ENCODE measurements around the gene MSRB3. TPM values are rescaled to one million over a fixed set of nuclear protein-coding genes. Genes with fewer than 3 reads are reported as not detected.

Gene MSRB3
- total and polyA plus RNA-seq, 2 experiments from 2014 or later = 16.9 to 19.2 TPM

DNA sequence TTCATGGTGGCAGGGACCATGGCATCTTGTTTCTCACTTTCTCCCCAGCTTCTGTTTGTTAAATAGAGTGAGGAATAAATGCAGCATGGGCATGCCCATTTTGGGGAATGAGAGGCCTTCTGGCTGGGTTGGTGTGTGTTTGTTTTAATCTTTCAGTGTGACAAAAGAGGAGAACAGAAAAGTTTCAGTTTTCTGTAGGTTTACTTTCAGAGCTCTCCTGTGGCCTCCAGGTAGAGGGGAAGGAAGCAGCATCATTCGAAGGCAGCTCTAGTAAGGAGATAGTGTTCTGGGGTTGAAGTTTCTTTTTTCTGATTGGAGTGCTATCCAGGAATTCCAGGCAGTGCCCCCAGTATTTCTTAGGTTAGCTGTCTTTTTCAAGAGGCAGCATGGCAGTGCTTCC is 15.3 kb downstream of the MSRB3 start:
- no peak for TF ChIP-seq EZH2phosphoT487 (IDR thresholded peaks at IDR 0.05; ENCODE audit: low read depth, severe bottlenecking, unreplicated experiment)
- TF ChIP-seq, protein P1, sequence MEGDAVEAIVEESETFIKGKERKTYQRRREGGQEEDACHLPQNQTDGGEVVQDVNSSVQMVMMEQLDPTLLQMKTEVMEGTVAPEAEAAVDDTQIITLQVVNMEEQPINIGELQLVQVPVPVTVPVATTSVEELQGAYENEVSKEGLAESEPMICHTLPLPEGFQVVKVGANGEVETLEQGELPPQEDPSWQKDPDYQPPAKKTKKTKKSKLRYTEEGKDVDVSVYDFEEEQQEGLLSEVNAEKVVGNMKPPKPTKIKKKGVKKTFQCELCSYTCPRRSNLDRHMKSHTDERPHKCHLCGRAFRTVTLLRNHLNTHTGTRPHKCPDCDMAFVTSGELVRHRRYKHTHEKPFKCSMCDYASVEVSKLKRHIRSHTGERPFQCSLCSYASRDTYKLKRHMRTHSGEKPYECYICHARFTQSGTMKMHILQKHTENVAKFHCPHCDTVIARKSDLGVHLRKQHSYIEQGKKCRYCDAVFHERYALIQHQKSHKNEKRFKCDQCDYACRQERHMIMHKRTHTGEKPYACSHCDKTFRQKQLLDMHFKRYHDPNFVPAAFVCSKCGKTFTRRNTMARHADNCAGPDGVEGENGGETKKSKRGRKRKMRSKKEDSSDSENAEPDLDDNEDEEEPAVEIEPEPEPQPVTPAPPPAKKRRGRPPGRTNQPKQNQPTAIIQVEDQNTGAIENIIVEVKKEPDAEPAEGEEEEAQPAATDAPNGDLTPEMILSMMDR (IDR thresholded peaks at IDR 0.05; ENCODE audit: poor library complexity) = no peak
- no peak for TF ChIP-seq EZH2 (IDR thresholded peaks at IDR 0.05; ENCODE audit: borderline replicate concordance)
- Histone ChIP-seq H3K27ac (no peak overlapping the region), H3K9me2 (replicated peaks; ENCODE audit: insufficient read depth) (no peaks in the 10 kb centered on the region), H2AFZ (no peak overlapping the region), H3K4me1 (ENCODE audit: insufficient read depth) (no peaks in the 10 kb centered on the region), H3K4me3 (no peak overlapping the region), H3K36me3 (replicated peaks; ENCODE audit: insufficient read depth, low read depth) (no peaks in the 10 kb centered on the region), H3K9me3 (ENCODE audit: low read depth) (no peaks in the 10 kb centered on the region), H3K4me2 (no peak overlapping the region), H3K79me2 (peaks cover 10% of the 10 kb centered on the region), H4K20me1 (ENCODE audit: insufficient read depth, poor library complexity, severe bottlenecking) (no peaks in the 10 kb centered on the region), H3K27me3 (no peaks in the 10 kb centered on the region)
- 100% methylated on average over 1 of the region's 1 CpG for WGBS (ENCODE audit: low lambda C conversion rate, missing lambda C conversion rate)
- no peak for DNase-seq (ENCODE audit: low spot score)

DNA sequence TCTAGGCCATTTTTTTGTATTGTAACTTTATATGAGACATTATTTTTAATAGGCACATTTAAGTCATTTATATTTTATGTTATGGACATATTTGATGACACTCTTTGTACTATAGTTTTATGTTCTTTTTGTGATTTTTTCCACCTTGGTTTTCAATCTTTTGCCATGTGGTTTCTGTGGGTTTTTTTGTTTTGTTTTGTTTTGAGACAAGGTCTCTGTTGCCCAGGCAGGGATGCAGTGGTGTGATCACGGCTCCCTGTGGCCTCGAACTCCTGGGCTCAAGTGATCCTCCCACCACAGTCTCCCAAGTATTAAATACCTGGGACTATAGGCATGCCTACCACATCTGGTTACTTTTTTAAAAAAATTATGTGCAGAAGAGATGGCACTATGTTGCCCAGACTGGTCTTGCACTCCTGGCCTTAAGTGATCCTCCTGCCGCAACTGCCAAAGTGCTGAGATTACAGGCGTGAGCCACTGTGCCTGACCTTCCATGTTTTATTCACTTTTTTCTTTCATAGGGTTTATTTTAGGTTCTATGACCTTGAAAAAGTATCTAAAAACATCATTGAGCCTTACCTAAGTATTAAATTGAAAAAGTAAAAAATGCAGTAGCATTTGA is 16.3 kb downstream of the MSRB3 start:
- Histone ChIP-seq H3K9me2 (replicated peaks; ENCODE audit: insufficient read depth) (no peaks in the 10 kb centered on the region), H3K27me3 (no peaks in the 10 kb centered on the region), H3K9me3 (ENCODE audit: low read depth) (no peaks in the 10 kb centered on the region), H3K36me3 (replicated peaks; ENCODE audit: insufficient read depth, low read depth) (no peaks in the 10 kb centered on the region), H3K4me1 (ENCODE audit: insufficient read depth) (no peaks in the 10 kb centered on the region), H3K4me2 (no peak overlapping the region), H3K27ac (no peak overlapping the region), H4K20me1 (ENCODE audit: insufficient read depth, poor library complexity, severe bottlenecking) (no peaks in the 10 kb centered on the region), H3K4me3 (no peak overlapping the region), H3K79me2 (peaks cover 4% of the 10 kb centered on the region), H2AFZ (no peak overlapping the region)
- DNase-seq (ENCODE audit: low spot score) = no peak
- TF ChIP-seq EZH2phosphoT487 (IDR thresholded peaks at IDR 0.05; ENCODE audit: low read depth, severe bottlenecking, unreplicated experiment) (no peak), EZH2 (IDR thresholded peaks at IDR 0.05; ENCODE audit: borderline replicate concordance) (no peak)
- TF ChIP-seq, protein P1 (IDR thresholded peaks at IDR 0.05; ENCODE audit: poor library complexity) = no peak
- 98% methylated on average over 4 of the region's 4 CpGs for WGBS (ENCODE audit: low lambda C conversion rate, missing lambda C conversion rate)

DNA sequence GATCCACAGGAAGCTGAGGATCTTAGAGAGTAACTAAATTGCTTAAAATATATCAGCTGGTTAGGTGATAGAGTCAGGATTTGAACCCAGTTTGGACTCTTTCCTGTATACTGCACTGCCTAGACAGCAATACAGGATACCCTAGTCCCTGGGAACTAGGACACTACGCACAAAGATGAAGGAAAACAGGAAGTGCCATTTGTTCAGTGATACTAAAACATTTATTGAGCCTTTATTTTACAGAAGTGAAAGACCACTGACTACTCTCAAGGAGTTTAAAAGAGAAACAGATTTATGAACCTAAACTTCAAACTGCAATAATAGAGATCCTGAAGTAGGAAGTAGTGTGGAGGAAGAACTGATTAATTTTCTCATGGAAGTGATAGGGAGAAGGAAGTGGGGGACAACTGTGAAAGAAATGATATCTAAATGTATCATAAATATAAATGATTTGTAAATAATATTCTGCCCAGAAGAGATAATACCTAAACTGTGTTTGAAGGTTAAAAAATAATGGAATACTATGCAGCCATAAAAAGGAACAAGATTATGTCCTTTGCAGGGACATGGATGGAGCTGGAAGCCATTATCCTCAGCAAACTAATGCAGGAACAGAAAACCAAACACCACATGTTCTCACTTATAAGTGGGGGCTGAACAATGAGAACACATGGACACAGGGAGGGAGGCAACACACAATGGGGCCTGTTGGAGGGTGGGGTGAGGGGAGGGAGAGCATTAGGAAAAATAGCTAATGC is 18.2 kb downstream of the MSRB3 start:
- H3K9me3 ChIP-seq (ENCODE audit: low read depth) = no peaks in the 10 kb centered on the region
- H3K9me2 ChIP-seq (replicated peaks; ENCODE audit: insufficient read depth) = no peaks in the 10 kb centered on the region
- TF ChIP-seq, protein P1 (IDR thresholded peaks at IDR 0.05; ENCODE audit: poor library complexity) = no peak
- TF ChIP-seq EZH2phosphoT487 (IDR thresholded peaks at IDR 0.05; ENCODE audit: low read depth, severe bottlenecking, unreplicated experiment) = no peak
- TF ChIP-seq EZH2 (IDR thresholded peaks at IDR 0.05; ENCODE audit: borderline replicate concordance) = no peak
- H3K4me1 ChIP-seq (ENCODE audit: insufficient read depth) = no peaks in the 10 kb centered on the region
- no peak for DNase-seq (ENCODE audit: low spot score)
- H3K27ac ChIP-seq = no peak overlapping the region
- no peaks in the 10 kb centered on the region for H3K36me3 ChIP-seq (replicated peaks; ENCODE audit: insufficient read depth, low read depth)
- peaks cover 7% of the 10 kb centered on the region for H3K79me2 ChIP-seq
- H4K20me1 ChIP-seq (ENCODE audit: insufficient read depth, poor library complexity, severe bottlenecking) = no peaks in the 10 kb centered on the region
- H3K4me2 ChIP-seq = no peak overlapping the region
- WGBS (ENCODE audit: low lambda C conversion rate, missing lambda C conversion rate) = 90% methylated on average over 1 of the region's 1 CpG
- no peak overlapping the region for H2AFZ ChIP-seq
- no peak overlapping the region for H3K4me3 ChIP-seq
- H3K27me3 ChIP-seq = no peaks in the 10 kb centered on the region

Data from hepatocyte (in vitro differentiated cells).